AG10803 (cell line): ENCODE results near the gene SPATA6.
"Not testable (repeated sequence)": the region's sequence is repeated elsewhere in the genome, so short reads cannot be mapped to it uniquely, and the experiment has no call there.

Source experiments
- DNase-seq: peaks from one replicate; pipeline ENCODE4 v3.0.0; 2010; ENCODE audit warnings: low read depth
- H3K4me3 ChIP-seq: 2 replicates; pipeline ENCODE4 v1.5.1; 2011; ENCODE audit warnings: mild to moderate bottlenecking, low read length, control low read depth
- TF ChIP-seq, protein P1 (sequence below): conservative IDR thresholded peaks from 2 replicates; pipeline ENCODE4 v1.5.1; 2011; ENCODE audit warnings: mild to moderate bottlenecking, low read length, control low read depth, inconsistent platforms

SPATA6 gene

DNA sequence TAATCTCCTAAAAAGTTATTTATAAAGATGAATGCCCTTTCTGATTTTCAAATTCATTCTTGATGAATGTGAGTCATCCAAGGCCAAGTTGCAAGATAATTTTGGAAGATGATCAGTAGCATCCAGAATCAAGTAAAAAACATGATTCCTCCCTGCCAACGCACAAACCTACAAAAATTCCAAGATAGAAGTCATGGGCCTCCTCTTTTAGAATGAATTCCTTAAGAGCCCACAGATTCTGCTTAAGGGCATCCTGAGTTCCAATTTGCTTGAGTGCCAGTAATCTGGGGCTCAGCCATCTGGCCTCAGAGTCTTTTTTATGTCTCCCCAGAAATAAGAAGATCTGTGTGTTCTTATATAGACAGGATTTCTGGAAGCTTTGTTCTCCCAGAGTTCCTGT, 23.2 kb upstream of the SPATA6 start:
- H3K4me3 ChIP-seq, result no peak overlapping the region
- TF ChIP-seq, protein P1, sequence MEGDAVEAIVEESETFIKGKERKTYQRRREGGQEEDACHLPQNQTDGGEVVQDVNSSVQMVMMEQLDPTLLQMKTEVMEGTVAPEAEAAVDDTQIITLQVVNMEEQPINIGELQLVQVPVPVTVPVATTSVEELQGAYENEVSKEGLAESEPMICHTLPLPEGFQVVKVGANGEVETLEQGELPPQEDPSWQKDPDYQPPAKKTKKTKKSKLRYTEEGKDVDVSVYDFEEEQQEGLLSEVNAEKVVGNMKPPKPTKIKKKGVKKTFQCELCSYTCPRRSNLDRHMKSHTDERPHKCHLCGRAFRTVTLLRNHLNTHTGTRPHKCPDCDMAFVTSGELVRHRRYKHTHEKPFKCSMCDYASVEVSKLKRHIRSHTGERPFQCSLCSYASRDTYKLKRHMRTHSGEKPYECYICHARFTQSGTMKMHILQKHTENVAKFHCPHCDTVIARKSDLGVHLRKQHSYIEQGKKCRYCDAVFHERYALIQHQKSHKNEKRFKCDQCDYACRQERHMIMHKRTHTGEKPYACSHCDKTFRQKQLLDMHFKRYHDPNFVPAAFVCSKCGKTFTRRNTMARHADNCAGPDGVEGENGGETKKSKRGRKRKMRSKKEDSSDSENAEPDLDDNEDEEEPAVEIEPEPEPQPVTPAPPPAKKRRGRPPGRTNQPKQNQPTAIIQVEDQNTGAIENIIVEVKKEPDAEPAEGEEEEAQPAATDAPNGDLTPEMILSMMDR, result no peak
- DNase-seq, result peak; percentile 24

DNA sequence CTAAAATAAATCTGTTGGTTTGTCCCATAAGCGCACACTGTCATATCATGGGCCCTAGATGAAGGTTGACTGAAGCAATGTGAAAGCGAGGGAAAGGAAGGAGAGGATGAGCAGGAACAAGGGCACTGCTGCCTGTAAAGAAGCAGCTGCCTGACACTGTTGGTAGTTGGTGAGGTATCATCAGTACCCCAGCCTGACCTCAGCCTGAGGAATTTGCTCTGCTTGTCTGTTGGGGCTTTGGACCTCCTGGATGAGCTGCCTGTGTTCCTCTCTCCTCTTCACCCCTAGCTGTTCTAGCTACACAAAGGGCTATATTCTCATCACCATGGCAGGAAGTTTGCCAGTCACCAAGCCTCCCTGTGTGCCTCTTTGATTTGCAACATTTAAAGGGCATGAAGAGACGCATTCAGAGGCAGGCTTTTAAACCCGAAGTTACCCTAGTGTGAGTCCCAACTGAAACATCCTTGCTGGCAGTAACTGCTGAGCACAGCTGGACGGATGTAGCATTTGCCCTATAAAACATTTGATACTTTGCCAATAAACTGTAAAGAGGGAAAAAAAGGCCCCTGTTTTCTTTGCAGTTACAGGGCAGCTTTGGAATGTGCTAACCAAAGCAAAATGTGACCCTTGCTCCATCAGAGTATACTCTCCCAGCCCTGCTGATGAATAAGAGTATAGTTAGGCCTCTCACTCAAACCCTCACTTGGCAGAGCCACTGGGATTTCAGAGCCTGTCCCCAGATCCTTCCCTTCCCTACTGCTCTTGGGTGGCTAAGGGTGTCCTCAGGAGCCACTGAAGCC, 22.2 kb upstream of the SPATA6 start:
- DNase-seq, result peak; percentile 85
- TF ChIP-seq, protein P1, result no peak
- H3K4me3 ChIP-seq, result no peak overlapping the region

DNA sequence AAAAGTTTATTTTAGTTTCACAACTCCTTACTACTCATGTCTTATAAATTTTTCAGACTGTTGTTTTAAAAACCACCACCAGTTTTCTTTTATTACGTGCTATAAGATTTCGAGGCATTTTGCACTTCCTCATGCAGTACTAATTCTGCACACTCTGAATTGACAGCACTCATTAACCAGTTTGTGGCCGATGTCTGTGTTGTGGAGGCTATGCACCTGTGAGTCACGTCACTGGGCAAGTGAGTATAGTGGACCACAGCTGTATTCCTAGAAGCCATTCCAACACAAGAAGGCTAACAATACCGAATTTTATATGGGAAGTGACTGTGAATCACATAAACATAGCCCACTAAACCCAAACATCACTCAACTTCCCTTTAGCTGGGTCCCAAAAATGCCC, 21.0 kb upstream of the SPATA6 start:
- no peak for DNase-seq
- TF ChIP-seq, protein P1, result no peak
- no peak overlapping the region for H3K4me3 ChIP-seq

DNA sequence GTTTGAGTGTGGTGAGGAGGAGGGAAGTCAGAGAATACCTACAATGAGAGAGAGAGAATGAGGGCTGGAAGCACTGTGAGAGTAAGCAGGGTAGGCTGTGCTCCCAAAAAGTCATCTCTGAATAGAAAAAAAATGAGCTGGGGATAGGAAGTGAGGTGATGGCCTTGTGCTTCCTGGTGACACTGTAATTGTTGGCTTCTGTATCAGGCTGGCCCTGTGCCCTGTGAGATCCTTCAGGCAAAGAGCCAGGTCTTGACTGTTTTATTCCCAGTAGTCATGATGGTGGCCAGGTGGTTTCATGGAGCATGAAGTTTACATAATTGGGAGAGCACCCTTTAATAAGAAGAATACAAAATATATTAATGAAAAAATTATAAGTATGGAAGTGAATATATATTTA, 20.4 kb upstream of the SPATA6 start:
- TF ChIP-seq, protein P1, result no peak
- DNase-seq, result no peak
- no peak overlapping the region for H3K4me3 ChIP-seq

DNA sequence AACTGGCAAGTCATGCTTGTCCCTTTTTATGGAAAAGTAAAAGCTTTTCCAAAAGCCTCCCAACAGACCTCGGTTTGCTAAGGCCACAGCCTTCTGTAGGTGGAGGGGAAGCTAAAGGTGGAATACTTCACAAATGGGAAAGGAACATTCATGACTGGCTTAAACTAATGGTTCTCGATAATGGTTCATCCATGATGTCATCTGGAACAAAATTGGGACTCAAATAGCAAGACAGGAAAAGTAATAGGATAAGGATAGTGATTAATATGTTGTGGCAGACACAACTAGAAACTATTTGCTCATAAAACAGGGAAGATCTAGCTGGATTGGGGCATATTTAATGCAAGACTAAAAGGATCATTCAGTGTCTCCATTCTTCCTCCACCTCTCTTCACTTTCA, 16.7 kb upstream of the SPATA6 start:
- no peak for DNase-seq
- TF ChIP-seq, protein P1, result no peak
- H3K4me3 ChIP-seq, result no peak overlapping the region

- no peak overlapping the region for H3K4me3 ChIP-seq
- TF ChIP-seq, protein P1, result no peak
- no peak for DNase-seq
Measured at GRCh38 chr1:48480504-48480903, 8.5 kb upstream of the SPATA6 start.

DNA sequence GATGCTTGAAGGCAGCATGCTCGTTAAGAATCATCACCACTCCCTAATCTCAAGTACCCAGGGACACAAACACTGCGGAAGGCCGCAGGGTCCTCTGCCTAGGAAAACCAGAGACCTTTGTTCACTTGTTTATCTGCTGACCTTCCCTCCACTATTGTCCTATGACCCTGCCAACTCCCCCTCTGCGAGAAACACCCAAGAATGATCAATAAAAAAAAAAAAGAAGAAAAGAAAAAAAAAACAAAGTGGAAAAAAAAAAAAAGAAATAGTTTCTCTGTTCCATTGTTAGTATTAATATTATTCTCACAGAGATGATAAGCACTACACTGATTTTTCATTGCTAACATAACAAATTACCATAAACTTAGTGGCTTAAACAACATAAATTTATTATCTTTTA, 8.0 kb upstream of the SPATA6 start:
- not testable (repeated sequence) for DNase-seq, H3K4me3 ChIP-seq
